GM20431 (cell line): ENCODE measurements around the gene HLX.

Source experiments
- in situ Hi-C: fragments of 300-500 bp; cut with MseI, MboI; formaldehyde crosslinking; loops from one replicate; pipeline ENCODE4 v1.15.0; 2020; ENCODE audit warnings: low sequenced_read_pairs; ENCODE audit not compliant: unreplicated experiment

HLX gene

DNA sequence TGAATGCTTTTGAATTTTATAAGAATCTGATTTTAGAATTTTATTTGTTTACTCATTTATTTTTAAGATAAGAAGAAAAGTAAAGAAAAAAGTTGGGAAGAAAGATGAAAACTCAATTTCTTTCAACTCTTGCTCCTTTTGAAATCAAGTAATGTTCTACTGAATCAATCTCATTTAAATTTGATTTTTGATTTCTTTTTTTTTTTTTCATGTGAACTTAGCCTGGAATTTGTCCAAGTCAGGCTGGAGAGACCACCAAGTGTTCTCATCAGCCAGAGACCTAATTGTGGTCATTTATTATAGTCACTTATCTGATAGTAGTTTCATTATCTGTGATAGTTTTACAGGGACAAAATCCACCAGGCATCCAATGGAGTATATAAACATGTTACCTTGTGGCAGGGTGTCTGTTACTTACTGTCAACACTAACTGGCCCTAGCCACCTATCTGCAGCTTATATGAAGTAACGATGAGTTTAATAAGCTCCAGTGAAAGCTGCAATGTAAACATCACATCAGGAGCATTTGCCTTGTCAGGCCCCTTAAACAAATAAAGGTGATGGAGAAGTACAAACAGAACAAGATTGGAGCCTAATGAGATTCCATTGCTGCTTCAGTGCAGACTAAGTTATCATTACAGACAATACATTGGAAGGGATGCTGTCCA is 39.2 kb downstream of the HLX start:
- in situ Hi-C loops = no loop called here

DNA sequence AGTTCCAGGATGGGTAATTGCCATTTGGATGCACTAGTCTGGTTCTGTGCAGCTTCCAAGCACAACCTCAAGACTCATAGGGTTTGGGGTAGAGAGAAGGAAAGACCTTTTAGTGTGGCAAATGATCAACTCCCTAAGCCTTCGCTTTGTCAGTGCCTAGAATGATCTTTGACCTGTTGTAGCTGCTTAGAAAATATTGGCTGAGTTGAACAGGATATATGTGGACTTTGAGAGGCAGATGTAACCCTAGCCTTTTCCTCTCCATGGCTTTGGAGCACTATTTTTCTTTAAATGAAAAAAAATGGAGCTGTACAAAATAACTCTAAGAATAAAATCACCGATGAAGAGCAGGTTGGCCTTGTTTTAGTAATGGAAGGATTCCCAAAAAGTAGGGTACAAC is 41.7 kb downstream of the HLX start:
- in situ Hi-C loops = no loop called here

DNA sequence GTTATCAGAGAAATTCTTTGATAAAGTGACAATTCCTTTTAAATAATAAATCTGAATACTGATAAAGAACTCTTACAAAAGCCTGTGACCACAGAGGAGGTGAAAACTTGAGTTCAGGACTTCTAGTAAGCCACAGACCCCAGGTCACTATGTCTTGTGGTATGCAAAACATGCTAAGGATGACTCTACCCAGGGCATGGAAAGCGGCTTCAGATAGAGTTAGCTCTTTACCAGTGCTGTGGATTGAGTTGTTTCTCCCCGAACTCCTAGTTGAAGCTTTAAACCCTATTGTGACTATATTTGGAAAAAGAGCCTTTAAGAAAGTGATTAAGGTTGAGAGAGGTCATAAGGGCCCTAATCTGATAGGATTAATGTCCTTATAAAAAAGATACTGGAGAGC is 42.3 kb downstream of the HLX start:
- in situ Hi-C loops = no loop called here

DNA sequence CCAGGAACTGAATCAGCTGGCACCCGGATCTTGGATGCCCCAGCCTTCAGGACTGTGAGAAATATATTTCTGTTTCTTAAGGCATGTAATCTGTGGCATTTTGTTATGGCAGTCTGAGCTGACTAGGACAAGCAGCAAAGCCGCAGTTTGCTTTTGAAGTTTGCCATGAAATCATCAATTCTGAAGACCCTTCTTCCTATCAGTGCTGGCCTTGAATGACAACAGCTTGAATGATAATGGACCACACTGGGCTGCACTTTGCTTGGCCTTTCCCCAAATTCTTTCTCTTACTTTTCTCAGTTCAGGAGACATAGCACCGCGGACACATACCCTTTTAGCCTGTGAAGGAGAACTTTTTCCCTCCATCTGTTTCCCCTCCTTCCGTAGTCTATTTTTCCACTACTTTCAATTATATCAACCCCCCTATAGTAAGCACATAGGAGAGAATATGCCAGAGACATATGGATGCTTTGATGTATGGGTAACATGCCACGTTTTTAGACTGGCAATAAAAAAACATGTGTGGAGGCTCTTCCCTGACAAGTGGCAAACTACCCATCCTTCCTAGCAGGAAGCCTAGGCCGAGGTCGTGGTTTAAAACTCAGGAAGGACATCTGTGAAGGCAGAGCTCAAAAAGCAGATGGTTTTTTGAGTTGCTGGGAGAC is 42.9 kb downstream of the HLX start:
- in situ Hi-C loops = no loop called here

DNA sequence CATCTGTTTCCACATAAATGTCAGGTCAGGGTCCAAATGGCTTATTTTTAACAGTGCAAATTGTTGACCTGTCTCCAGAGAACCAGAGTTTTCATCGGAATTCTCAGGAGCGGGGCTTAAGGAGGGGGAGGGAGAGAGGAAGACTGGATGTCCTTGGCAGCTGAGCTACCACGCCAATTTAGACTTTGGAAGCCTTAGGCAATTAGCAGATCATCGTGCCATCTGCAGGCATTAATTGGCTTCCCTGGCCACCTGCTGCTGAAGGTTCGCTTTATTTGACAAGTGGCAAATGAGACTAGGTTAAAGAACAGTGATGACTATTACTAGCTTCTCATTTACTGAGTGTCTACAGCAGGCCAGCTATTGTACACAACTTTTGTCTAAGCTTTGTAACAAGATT is 43.7 kb downstream of the HLX start:
- in situ Hi-C loops = no loop called here

DNA sequence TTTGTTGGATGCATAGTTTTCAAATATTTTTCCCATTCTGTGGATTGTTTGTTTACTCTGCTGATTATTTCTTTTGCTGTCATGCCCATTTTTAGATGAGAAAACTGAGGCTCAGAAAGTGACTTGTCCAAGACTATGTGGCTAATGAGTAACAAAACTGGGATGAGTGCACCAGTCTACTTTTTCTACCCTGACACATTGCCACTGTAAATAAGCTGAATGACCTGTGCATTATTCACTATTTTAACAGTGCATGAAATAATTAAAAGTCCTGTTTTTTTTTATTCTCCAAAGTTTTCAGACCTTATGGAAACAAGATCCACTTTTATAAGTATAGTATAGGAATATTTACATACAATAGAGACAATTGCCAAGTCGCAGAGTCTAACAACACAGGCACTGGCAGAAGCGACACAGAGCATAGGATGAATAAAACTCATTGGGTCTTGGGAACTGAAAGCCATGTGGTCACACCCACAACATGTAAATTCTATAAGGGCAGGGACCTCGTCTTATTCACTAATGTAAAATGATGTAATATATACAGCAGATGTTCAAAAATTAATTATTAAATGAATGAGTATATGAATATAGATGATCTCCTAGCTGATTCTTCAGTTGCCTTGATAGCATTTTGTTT is 45.2 kb downstream of the HLX start:
- in situ Hi-C loops = no loop called here

DNA sequence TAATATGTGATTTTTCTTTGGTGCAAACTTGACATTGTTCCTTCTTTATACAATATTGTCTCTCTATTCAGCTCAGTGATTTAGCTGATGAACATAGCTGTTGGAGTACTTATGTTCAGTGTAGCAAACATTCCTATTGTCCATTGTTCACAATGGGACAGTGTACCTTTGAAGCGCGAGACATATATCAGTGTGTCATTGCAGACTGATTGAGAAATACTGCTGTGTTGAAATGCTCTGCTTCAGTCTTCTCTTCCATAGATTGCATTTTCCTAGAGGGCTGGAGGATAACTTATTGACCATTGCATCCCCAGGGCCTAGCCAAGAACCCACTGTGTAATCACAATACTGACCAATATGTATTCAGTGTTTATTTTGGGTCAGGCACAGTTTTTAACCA is 46.5 kb downstream of the HLX start:
- in situ Hi-C loops = no loop called here

DNA sequence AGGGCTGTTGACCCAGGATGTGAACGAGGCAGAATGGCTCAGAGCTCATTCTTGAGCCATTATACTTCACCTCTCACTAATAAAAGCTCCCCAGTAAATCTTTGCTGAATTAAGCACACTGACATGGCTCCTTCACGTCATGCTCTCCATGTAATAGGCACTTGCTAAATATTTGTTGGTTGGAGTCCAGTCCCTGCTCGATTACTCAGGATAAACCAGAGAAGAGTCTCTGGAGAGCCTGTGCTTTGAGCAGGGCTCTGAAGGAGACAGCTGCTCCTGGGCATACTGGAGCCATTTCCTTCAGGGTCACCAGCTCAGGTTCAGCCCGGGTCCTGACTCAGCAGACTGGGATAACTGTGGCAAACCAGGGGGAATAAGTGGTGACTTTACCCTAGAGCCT is 46.9 kb downstream of the HLX start:
- in situ Hi-C loops = no loop called here

DNA sequence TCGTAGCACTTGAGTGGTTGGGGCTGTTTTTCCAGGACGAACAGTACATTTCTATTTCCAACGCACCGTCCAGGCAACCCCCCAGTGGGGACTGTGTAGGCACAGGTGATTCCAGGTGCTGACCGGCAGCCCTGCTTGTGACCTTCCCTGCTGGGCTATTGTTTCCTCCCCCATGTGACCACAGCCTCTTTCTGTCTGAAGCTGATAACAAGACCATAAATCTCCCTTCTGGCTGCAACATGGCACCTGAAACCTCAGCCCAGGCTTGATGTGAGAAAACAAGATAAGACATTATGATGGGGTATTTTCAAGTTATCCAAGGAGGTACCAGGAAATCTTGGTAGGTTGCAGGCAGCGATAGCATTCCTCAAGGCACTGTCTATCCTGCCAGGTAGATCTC is 48.2 kb downstream of the HLX start:
- in situ Hi-C loops = no loop called here

DNA sequence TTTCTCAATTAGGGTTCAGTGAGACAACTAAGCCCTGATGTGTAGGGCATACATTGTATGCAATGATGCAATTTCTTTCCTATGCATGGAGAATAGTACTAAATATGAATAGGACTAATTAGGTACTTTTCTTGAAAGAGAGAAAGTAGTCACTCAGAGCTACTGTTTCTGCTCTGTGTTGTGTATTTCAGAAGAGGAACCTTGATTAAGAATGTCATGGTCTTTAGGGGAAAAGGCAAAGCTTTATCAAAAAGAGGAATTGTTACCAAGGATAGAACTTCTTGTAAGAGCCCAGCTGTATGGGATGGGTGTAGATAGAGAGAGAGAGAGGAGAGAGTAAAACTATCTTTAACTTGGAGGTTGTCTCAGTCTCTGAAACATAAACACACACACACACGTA is 49.1 kb downstream of the HLX start:
- in situ Hi-C loops = no loop called here

DNA sequence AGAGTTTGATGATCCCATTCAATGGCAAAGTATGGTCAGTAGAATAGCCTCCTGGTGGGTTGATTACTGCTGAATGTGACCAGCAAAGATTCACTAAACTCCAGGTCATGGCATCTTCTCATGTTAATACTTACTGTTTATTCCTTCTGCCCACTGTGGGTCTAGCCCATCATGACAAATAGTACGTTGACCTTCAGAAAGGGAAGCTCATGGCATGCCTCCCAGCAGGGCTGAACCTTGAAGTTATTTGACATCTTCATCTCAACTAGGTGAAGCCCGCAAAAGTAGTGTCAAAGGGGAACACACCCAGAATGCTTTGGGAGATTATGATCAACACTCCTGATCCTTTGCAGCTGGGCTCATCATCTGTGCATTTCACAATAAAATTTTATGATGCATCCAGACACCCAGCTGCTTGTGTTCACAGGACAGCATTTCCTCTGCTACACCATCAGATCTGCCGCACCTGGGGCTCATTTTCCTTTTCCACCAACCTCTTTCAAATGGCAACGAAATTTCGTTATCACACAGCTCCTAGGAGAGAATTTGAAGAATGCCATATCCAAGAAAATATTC is 49.6 kb downstream of the HLX start:
- in situ Hi-C loops = no loop called here

DNA sequence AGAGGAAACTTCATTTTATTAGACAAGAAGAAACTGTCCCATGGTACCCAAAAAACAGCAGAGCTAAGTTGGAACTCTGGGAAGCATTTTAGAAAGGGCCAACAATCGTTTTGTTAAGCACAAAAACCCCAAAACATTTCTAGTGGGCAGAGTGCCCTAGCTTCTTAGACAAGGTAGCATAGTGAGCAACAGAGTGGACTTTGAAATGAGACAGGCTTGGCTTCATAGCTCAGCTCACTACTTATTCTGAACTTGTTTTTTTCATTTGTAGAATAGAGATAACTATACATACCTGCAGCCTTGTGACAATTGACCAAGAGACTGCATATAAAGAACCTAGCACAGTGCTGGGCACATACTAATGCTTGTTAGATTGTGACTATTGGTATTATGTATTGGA is 50.1 kb downstream of the HLX start:
- in situ Hi-C loops = no loop called here
